Adrenal gland (tissue), 12 donors: Measurements from ENCODE around the gene NFKBIB. TPM values are rescaled to one million over a fixed set of nuclear protein-coding genes. Genes with fewer than 3 reads are reported as not detected.
"Not testable (repeated sequence)": the region's sequence is repeated elsewhere in the genome, so short reads cannot be mapped to it uniquely, and the experiment has no call there.

Source experiments
- DNase-seq, 7 donors: peaks; one replicate each; pipeline ENCODE4 v3.0.0-alpha.2; 2019 to 2020
- H3K27ac ChIP-seq, 5 donors: fragments of 200-600 bp; sonication (generic) in 4 of 5; 1 replicate in 3 of 5; 2 replicates in 2 of 5; pipeline versions ENCODE4 v1.5.1 to v1.8.0; 2016 to 2020; ENCODE audit warnings: mild to moderate bottlenecking in 1 of 5
- H3K27me3 ChIP-seq: fragments of 200-600 bp; 2 replicates; pipeline ENCODE4 v1.8.0; 2021
- H3K36me3 ChIP-seq, 2 donors: fragments of 200-600 bp; replicated peaks in 1 of 2; 1 replicate in 1 of 2; 2 replicates in 1 of 2; pipeline versions ENCODE4 v1.5.1 to v1.8.0; 2018 to 2022
- H3K4me1 ChIP-seq, 2 donors: fragments of 200-600 bp; replicated peaks in 1 of 2; 1 replicate in 1 of 2; 2 replicates in 1 of 2; pipeline versions ENCODE4 v1.5.1 to v1.8.0; 2018 to 2021
- H3K4me3 ChIP-seq, 4 donors: fragments of 200-600 bp; sonication (generic) in 3 of 4; one replicate each; pipeline ENCODE4 v1.5.1; 2016 to 2018
- H3K9me3 ChIP-seq, 3 donors: fragments of 200-600 bp; sonication (generic) in 1 of 3; replicated peaks in 1 of 3; 1 replicate in 2 of 3; 2 replicates in 1 of 3; pipeline versions ENCODE4 v1.5.1 to v1.8.0; 2016 to 2021
- POLR2A ChIP-seq, 2 donors: fragments of 450-650 bp; IDR thresholded peaks; one replicate each; pipeline ENCODE4 v1.6.1; 2017; ENCODE audit warnings: antibody characterized with exemption in 2 of 2, mild to moderate bottlenecking in 2 of 2, moderate library complexity in 1 of 2
- WGBS, 4 donors: extraction: QIAGEN DNeasy Blood & Tissue Kit in 2 of 4; methylation state at CpG; one replicate each; pipeline versions ENCODE4 v1.1.5 to v1.1.7; 2013 to 2017; 5-methylcytosine and 5-hydroxymethylcytosine counted together
- intact Hi-C, 2 donors: fragments of 100-400 bp; cut with DNase I; formaldehyde crosslinking; loops; one replicate each; pipeline versions ENCODE4 v1.14.1 to v1.15.0; 2022 to 2023
- polyA plus RNA-seq, 3 donors: library from polyadenylated mRNA; stranded (reverse); fragments of 200-250 nt in 2 of 3; fragments of 350-450 nt in 1 of 3; fragmentation: Illumina TruSeq in 1 of 3; extraction: RNeasy Lipid Tissue Mini Kit (QIAGEN cat#74804) in 1 of 3; gene quantifications; one replicate each; pipeline ENCODE4 v1.2.3, GENCODE V29; 2013 to 2014
- total RNA-seq, 9 donors: library from RNA; depleted of rRNA in 4 of 9; stranded (reverse); fragments of >200 nt in 4 of 9; fragments of 120-200 nt in 1 of 9; fragmentation: NEBNext Ultra II Directional in 1 of 9; extraction: Animal tissue kit (Norgen Biotek cat#: 25700) in 1 of 9; gene quantifications; one replicate each; pipeline versions ENCODE4 v1.1.0 to v1.2.4, GENCODE V29; 2013 to 2023
- TF ChIP-seq, protein P1 (sequence below), 6 experiments: fragments of 450-650 bp in 4 of 6; fragments of 200-600 bp in 2 of 6; sonication (generic) in 1 of 6; IDR thresholded peaks; 1 replicate in 5 of 6; 2 replicates in 1 of 6; pipeline versions ENCODE4 v1.5.1 to v1.8.0; 2016 to 2021; ENCODE audit warnings: antibody characterized with exemption in 6 of 6, mild to moderate bottlenecking in 2 of 6, moderate library complexity in 1 of 6
- donor health status: healthy with polysubstance abuse.
- donor health status: Bipolar disorder and iron deficiency.
- donor health status: DM: yes; HTN: yes; CAD: no.
- donor health status: DM: no; HTN: no; CAD: no.
- donor health status: DM: no; HTN: no; CAD: no.
- donor health status: DM: yes; HTN: yes; CAD: no.

The NFKBIB gene
- total and polyA plus RNA-seq, 12 donors = 12.4 to 73.0 (median 31.7) TPM

DNA sequence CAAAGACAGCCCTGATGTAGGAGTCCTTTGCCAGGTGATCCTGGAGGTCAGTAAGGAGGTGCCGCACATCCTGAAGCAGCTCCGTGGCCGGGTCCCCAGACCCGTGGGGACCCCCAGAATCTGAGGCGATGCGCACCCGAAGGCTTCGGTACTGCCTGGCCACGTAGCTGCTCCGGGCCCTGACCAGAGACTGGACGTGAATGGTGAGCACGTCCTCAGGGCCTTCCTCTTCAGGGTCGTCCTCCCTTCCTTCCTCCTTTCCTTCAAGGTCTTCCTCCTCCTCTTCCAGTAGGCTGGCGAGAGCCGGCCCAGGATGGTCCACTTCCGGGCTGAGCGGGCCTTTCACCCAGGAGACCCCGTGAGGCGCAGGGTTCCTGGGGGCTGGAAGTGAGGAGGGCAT lies 29.2 kb upstream of the NFKBIB start:
- Histone ChIP-seq H3K36me3 (no peaks in the 10 kb centered on the region), H3K27ac (no peak overlapping the region), H3K4me3 (no peak overlapping the region), H3K27me3 (no peaks in the 10 kb centered on the region), H3K4me1 (peaks cover 11 to 16% of the 10 kb centered on the region in 2 donors), H3K9me3 (no peaks in the 10 kb centered on the region)
- TF ChIP-seq, protein P1, sequence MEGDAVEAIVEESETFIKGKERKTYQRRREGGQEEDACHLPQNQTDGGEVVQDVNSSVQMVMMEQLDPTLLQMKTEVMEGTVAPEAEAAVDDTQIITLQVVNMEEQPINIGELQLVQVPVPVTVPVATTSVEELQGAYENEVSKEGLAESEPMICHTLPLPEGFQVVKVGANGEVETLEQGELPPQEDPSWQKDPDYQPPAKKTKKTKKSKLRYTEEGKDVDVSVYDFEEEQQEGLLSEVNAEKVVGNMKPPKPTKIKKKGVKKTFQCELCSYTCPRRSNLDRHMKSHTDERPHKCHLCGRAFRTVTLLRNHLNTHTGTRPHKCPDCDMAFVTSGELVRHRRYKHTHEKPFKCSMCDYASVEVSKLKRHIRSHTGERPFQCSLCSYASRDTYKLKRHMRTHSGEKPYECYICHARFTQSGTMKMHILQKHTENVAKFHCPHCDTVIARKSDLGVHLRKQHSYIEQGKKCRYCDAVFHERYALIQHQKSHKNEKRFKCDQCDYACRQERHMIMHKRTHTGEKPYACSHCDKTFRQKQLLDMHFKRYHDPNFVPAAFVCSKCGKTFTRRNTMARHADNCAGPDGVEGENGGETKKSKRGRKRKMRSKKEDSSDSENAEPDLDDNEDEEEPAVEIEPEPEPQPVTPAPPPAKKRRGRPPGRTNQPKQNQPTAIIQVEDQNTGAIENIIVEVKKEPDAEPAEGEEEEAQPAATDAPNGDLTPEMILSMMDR (IDR thresholded peaks at IDR 0.05) = no peak
- no peak for TF ChIP-seq POLR2A (IDR thresholded peaks at IDR 0.05)
- no peak for DNase-seq
- 84 to 92% (median 86%) methylated on average over 19 of the region's 19 CpGs; no CpG with 5 or more reads in 1 of the 4 donors for WGBS, 4 donors
- intact Hi-C loops = no loop called here

DNA sequence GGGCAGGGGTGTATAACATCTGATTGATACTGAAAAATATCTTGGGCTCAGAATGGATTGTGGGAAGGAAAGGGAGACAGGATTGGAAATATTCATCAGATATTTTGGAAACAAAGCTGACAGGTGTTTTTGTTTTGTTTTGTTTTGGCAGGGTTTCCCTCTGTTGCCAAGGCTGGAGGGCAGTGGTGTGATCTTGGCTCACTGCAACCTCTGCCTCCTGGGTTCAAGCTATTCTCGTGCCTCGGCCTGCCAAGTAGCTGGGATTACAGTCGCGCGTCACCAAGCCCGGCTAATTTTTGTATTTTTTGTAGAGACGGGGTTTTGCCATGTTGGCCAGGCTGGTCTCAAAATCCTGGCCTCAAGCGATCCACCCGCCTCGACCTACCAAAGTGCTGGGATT lies 26.4 kb upstream of the NFKBIB start:
- H3K4me3 ChIP-seq, H3K36me3 ChIP-seq, intact Hi-C loops, H3K27ac ChIP-seq, DNase-seq, H3K9me3 ChIP-seq, H3K27me3 ChIP-seq: not testable (repeated sequence)
- 85 to 91% (median 89%) methylated on average over 5 to 10 of the region's 10 CpGs for WGBS, 4 donors
- peaks cover 11 to 16% of the 10 kb centered on the region in 2 donors for H3K4me1 ChIP-seq

DNA sequence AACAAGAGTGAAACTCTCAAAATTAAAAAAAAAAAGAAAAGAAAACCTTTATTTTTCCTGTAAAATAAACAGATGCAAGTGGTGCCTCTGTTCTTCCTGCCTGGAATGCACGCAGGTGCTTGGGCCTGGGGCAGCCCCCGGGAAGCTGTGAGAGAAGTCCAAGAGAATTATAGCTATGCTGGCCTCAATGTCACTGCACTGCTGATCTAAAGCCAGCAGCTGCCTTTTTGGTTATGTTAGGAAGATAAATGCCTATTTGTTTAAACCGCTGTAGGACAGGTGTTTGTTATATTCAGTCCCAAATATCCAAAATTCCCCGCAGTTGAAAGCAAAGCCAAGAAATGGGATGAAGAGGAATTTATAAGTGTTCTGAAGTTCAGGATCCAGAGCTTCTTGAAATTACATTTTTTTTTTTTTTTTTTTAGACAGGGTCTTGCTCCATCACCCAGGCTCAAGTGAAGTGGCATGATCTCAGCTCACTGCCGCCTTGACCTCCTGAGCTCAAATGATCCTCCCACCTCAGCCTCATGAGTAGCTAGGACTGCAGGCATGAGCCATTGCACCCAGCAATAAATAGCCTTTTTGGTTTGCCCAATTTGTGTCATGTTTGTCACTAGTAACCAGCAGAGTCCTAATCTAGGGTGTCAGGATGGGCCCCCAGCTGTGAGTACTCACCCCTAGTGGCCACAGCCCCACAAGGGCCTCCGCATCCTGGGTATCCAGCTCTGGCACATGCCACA lies 23.9 kb upstream of the NFKBIB start:
- Histone ChIP-seq H3K9me3 (no peaks in the 10 kb centered on the region), H3K27me3 (no peaks in the 10 kb centered on the region), H3K27ac (no peak overlapping the region), H3K4me3 (no peak overlapping the region), H3K36me3 (peaks cover 0 to 4% of the 10 kb centered on the region in 2 donors), H3K4me1 (no peaks in the 10 kb centered on the region)
- DNase-seq = no peak
- 78 to 86% (median 82%) methylated on average over 5 to 6 of the region's 6 CpGs for WGBS, 4 donors
- no peak for TF ChIP-seq POLR2A (IDR thresholded peaks at IDR 0.05)
- TF ChIP-seq, protein P1 (IDR thresholded peaks at IDR 0.05) = no peak
- intact Hi-C loops = no loop called here

DNA sequence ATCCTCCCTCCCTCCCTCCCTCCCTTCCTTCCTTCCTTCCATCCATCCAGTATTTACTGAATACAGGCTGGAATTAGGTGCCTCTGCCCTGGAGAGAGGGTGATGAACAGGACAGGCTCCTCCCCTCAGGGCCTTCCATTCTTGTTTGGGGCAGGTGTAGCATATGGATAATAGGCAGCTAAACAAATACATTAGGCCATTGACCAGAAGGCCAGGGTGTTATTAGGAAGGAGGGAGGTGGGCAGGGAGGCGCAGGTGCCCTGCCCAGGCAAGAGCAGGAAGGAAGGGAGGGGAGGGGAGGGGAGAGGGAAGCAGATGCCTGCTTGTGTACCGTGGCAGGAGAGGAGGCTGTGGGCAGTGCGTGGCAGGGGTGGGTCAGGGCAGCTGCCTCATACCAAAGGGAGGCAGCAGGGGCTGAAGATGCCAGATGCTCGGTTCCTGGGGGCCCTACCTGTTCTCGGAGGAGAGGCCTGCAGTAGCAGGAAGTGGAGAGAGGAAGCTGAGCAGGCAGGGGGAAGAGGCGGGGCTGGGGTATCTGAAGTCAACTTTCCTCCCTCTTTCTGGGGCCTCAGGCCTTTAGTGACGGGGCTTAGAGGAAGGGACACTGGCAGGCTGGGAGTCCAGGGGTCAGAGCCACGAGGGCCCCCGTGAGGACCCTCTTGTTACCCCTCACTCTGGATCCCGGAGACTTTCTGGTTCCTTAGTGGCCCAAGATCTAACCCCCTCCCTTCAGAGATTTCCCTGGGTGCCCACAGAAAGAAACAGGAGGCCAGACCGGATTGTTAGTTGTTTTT lies 21.8 kb upstream of the NFKBIB start, which contains the start of gene RINL:
TSS of gene RINL (minus strand) at position 495 of the 794 bp plus-strand sequence. CDS start 1,533 bp downstream, outside the sequence.
- Histone ChIP-seq H3K9me3 (no peaks in the 10 kb centered on the region), H3K4me3 (no peak within 1 kb of the TSS), H3K27ac (peak within 1 kb of the TSS in 2 of 5 donors; percentile 21 to 22), H3K27me3 (no peaks in the 10 kb centered on the region), H3K4me1 (no peaks in the 10 kb centered on the region), H3K36me3 (peaks cover 0 to 23% of the 10 kb centered on the region in 2 donors)
- DNase-seq = no peak
- WGBS, 4 donors = 48 to 64% (median 57%) methylated on average over 10 to 11 of the region's 11 CpGs
- intact Hi-C loops = no loop called here
- no peak for TF ChIP-seq POLR2A (IDR thresholded peaks at IDR 0.05)
- TF ChIP-seq, protein P1 (IDR thresholded peaks at IDR 0.05) = no peak
